ENCODE measurements around the gene IREB2.
"Not testable (repeated sequence)": the region's sequence is repeated elsewhere in the genome, so short reads cannot be mapped to it uniquely, and the experiment has no call there.

The IREB2 gene

DNA sequence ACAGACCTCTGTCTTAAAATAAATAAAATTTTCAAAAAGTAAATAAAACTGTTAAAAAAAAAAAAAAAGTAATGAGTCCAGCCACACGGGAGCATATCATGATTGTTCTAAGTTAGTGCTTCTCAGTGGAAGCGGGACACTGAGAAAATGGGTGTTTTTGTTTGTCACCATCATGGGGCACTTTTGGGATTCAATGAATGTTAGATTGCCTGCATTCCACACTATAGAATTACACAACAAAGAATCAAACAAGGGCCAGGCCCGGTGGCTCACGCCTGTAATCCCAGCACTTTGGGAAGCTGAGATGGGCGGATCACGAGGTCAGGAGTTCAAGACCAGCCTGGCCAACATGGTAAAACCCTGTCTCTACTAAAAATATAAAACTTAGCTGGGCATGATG is 3.3 kb upstream of the IREB2 start:
- DNase-seq (ENCODE audit: low spot score) = not testable (repeated sequence)

DNA sequence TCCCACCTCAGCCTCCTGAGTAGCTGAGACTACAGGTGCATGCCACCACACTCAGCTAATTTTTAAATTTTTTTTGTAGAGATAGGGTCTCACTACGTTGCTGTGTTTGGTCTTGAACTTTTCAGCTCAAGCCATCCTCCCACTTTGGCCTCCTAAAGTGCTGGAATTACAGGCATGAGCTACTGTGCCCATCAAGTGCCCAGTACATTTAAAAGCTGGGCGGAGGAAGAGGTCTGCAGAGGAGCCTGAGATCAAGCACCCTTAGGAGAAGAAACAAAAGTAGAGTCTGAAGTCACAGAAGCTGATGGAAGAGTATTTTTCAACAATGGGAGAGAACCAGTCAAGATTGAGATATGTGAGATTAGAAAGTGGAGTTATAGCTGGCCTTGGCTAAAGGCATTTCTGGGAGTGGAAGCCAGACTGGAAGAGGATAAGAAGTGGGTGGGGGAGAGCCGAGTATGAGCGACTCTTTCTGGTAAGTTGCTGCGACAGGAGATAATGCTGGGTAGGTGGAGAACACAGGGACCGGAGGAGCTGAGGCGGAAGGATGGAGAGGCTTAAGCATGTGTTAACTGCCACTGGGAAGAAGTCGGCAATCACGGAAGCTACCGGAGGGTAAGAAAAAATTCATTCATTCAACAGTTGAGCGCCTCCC is 782 bp upstream of the IREB2 start:
- peak; percentile 32 for DNase-seq (ENCODE audit: low spot score)

DNA sequence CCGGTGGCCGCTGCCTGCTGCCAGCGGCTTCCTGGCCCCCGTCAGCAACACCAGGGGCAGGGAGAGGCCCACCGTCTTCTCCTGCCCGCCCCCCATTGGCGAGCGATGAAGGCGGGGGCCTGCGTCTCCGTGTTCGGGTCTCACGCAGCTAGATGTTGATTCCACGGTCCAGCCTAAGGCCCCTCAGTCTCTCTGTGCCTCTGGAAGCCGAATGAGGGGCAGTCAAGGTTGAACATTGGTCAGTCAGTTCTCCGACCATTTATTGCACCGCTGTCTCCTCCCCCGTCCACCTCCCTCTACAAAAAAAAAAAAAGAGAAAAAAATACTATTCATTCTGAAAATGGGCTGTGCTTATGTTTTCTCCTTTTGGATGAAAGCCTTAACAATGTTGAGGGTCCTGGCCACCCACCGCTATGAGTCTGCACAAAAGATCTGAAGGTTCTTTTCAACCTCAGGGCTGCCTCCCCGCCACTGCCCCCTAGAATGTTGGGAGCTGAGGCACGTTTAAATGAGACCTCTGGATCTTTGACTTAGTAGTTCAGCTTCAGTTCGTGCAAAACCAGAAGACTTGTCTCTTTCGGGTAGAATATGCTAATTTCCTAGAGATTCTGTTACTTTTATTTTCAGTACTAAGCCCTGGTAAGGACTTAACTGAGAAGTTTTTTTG is 736 bp downstream of the IREB2 start:
- peak; percentile 55 for DNase-seq (ENCODE audit: low spot score)

DNA sequence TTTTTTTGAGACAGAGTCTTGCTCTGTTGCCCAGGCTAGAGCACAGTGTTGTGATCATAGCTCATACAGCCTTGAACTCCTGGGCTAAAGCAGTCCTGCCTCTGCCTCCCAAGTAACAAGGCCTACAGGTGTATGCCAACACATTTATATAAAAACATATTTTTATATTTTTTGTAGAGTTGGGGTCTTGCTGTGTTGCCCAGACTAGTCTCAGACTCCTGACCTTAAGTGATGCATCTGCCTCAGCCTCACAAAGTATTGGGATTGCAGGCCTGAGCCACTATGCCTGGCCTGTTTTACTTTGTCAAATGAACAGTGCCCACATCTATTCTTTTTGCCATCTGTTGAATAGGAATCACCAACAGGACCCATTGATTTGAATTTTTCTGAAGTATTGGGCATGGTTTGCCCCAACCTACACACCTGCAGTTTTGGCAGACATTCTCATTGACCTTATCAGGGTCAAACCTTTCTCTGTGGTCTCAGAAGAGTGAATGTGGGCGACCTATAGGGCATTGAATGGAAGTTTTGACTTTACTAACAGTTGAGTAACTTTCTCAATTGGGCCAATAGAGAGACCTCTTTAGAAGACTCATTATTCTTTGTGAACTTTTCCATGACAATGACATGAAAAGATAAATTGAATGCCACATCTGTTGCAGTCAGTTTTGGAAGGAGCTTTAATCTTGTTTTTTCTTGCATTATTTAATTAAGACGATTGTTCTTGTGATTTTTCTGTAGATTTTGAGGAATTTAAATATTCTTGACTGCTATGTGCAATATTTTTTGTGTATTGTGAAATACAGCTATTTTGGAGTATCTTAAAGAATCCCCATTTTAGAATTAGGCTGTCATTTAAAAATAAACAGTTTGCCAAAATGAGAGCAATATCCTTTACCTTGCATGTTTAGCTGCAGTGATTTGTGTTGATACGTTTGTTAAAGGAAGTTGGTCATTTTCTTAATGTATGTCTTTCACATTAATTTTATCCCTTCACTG is 2.7 kb downstream of the IREB2 start:
- no peak for DNase-seq (ENCODE audit: low spot score)

DNA sequence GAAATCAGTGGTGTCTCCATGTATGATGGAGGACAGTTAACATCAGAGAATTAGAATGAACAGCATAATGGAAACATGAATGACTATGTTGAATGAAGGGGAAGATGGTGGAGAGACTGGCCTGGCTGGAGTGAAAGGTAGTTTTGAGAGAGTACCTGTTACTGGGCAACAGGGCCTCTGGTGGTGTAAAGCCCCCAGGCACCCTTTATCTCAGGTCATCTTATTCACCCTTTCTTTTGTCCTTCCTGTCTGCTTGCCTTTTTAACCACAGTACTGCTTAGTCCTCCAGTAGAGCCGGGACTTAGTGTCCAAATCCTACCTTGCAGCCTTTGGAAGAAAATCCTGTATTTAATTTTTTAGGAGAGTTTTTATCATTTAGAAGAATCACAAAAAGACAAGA is 6.2 kb downstream of the IREB2 start:
- DNase-seq (ENCODE audit: low spot score) = no peak

DNA sequence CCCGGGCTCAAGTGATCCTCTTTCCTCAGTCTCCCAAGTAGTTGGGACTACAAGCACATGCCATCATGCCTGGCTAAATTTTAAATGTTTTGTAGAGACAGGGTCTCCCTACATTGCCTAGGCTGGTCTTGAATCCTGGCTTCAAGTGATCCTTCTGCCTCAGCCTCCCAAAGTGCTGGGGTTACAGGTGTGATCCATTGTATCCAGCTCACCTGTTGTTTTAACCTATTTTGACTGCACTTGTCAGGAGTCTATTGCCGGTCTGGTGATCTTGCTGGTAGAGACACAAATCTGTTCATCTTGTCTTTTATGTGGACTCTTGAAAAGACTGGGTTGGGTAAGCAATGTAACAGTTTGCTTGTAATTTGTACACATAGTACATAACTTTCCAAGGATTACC is 7.9 kb downstream of the IREB2 start:
- no peak for DNase-seq (ENCODE audit: low spot score)

DNA sequence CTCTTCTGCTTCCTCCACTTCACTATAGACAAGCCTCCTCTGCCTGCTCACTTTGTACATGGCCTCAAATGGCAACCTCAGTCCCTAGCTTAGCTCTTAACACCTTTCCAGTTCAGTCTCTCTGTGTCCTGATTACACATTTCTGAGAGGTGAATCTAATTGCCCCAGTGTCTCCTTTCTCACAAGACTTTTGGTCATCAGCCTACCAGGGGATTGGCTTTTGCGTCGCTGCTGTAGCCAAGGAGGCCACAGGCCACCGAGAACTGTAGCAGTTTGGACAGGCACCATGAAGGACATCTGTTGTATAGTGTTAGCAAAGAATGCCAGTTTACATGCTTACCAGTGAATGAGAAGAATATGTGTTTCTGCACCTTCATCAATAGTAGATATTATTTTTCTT is 8.5 kb downstream of the IREB2 start:
- DNase-seq (ENCODE audit: low spot score) = no peak

DNA sequence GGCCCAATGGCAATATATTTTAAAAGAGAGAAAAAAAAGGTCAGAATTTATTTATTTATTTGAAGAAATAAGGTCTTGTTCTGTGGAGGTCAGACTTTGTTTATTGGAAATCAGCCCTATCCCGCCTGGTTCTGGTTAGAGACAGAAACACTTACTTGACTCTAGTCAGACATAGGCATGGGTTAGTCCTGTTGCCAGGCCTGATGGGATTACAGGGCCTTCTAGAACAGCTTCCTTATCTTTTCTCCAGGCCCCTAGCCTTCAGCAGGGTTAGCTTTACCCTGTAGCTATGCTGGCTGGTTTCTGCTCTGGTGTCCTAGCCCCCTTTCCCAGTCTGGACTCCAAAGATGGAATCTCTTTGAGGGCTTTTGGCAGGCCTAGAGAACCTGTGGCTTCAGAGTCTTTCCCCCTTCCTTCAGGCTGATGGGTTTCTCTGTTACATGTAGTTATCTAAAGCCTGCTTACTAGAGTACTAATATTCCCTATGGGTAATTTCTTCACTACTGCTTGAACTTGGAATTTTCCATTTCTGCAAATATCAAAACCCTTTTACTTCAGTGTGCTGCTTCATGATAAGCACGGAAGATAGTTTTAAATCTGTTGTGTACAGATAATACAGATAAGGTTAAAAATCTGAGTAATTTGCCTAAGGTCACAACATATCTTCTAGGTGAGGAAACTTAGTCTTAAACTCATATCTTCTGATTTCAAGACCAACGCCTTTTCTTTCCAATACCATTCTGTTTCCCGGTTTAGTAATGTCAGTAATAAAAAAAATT is 10.6 kb downstream of the IREB2 start:
- no peak for DNase-seq (ENCODE audit: low spot score)

DNA sequence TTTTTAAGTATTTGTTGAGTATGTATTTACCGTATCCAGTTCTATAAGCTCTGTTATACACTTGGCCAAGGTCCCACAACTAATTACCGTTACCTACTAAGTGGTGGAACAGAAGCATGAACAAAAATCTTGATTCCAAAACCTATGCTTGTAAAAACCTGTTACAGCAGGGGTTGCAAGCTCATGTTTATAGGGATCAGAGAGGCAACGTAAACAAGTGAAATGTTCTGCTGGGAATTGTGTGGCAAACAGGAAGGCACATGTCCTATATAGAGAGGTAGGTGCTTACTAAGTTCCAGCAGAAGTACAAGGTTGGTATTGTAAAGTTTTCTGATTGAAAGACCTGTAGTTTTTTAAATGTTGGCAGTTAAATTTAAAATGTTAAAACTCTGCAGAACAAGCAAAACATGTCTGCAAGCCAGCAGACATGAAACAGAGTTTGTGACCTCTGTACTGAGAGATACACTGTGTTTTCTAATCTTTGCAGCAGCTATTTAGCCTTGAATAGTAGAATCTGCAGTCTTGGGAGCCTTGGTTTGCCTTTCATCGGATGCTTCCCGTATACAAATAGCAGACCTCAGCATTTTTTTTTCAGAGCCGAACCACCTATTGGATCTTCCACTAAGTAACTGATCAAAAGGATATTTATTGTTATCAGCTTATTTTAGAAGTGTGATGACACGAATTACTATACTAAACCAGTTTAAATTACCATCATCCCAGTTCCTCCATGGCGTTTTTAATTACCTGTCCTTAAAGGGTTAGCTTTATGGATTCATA is 11.4 kb downstream of the IREB2 start:
- DNase-seq (ENCODE audit: low spot score) = no peak

DNA sequence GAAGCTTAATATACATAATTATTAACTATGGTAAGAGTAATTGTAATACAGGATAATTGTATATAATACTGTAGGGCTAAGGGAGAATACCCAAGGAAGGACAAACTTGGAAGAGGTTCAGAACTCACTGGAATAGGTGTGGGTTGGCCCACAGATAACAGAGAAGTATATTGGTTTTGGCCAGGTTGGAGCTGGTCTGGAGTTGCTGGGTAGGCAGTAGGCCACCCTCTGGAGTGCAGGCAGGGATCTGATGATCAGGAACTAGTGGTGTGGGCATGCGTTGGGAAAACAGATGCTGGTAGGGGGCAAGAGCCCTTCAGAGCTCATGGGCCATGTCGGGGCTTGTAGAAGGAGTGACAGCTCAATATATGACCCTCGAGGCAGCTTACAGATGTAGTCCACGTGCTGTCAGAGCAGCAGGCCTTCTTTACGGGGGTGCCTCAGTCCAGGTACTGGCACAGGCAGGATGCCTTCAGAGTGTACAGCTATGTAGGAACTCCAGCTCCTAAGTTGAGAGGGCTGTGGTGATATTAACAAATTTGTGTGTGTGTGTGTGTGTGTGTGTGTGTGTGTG is 12.4 kb downstream of the IREB2 start:
- no peak for DNase-seq (ENCODE audit: low spot score)

DNA sequence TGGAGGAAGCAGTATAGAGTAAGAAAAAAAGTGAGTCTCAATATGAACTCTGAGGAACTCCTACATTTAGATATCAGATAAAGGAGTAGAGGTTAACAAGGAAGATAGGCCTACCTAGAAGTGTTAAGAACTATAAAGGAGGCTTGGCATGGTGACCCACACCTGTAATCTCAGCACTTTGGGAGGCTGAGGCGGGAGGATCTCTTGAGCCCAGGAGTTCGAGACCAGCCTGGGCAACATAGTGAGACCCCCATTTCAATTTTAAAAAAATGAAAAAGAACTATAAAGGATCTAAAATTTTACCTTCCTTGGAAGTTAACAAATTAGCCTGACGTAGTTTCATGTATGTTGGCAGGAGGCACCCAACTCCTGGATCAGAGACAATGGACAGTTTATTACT is 14.5 kb downstream of the IREB2 start:
- no peak for DNase-seq (ENCODE audit: low spot score)

DNA sequence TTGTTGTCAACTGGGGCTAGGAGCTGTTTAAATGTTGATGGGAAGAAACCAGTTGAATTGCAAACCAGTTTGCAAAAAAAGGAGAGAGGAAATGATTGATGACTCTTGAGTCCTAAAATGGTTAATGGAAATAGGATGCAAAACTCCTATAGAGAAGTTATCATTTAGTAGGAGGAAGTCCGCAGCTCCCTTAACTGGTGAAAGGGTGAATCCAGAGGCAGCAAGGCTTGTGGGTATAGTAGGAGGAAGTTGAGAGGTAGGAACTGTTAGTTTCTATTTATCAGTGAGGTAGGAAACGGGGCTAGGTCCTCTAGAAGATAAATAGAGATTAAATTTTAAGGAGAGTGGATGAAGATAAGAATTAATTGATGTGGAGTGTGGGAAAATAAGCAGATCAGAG is 15.4 kb downstream of the IREB2 start:
- DNase-seq (ENCODE audit: low spot score) = no peak

DNA sequence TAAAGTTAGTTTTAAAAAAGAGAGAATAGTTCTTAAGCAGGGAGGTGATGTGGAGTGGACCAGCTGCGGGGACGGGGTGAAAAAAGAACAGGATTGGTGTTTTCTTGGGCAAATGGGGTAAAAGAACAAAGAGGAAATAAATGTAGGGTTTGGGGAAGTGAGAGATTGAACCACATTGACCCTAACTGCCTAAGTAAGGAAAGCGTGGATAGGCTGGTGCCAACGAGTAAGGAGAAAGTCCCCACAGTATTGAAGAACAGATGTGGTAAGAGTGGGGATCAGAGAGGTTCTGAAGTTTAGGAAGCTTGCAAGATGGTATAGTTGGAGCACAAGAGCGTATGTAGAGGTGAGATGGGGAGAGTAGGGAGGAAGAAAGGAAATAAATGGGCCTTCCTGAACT is 17.0 kb downstream of the IREB2 start:
- DNase-seq (ENCODE audit: low spot score) = no peak

DNA sequence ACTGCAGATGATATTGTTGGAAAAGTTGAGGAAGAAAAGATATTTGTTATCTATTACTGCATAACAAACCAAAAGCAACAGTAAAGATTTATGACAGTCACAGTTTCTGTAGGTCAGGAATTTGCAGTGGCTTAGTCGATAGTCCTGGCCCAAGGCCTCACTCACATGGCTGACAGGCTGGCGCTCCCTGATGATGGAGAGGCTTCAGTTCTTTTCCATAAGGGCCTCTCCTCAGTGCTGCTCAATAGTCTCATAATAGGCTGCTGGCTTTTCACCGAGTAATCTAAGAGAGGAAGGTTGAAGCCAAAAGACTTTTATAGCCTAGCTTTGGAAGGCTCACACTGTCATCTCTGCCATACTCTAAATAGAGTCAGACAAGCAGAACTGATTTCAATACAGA is 17.7 kb downstream of the IREB2 start:
- DNase-seq (ENCODE audit: low spot score) = no peak

DNA sequence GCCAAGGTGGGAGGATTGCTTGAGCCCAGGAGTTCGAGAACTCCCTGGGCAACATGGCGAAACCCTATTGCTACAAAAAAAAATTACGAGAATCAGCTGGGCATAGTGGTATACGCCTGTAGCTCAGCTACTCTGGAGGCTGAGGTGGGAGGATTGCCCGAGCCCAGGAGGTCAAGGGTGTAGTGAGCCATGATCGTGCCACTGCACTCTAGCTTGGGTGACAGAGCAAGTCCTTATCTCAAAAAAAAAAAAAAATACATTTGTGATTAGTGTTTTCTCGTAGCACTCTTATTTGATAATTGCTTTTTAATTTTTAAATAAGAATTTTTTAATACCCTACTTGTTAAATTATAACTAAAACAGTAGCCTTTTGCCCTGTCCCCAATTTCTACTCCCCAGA is 18.4 kb downstream of the IREB2 start:
- no peak for DNase-seq (ENCODE audit: low spot score)

DNA sequence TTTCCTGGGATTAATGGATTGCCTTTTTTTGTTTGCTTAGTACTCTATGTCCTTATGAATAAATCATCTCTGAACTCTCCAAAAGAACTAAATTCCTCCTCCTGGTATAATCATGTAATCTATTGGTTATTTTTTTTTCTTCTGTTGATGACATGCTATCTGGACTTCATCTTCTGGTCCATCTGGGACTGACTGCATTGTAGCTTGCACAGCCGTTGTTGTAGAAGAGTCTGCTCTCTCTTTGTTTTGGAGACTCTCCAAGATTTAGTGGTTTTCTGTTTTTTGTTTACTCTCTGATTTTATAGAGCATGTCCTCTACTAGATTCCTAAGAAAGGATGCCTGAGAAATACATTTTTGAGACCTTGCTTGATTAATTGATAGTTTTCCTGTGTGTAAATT is 19.1 kb downstream of the IREB2 start:
- peak; percentile 62 for DNase-seq (ENCODE audit: low spot score)

DNA sequence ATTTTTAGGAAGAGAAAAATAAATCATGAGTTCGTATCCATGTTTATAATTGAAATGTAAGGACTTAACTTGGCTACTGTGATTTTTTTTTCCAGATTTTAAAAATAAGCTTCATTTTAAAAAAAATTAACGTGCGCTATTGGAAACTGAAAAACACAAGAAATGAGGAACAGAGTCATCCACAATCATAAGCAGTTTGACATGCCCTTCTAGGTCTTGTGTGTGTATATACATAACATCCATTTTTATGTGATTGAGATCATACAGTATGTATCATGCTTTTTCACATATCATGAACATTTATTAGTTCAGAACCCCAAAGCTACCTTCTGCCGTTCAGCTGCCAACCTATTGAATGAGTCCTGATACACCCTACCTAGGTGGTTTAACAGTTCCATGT is 22.7 kb downstream of the IREB2 start:
- no peak for DNase-seq (ENCODE audit: low spot score)

DNA sequence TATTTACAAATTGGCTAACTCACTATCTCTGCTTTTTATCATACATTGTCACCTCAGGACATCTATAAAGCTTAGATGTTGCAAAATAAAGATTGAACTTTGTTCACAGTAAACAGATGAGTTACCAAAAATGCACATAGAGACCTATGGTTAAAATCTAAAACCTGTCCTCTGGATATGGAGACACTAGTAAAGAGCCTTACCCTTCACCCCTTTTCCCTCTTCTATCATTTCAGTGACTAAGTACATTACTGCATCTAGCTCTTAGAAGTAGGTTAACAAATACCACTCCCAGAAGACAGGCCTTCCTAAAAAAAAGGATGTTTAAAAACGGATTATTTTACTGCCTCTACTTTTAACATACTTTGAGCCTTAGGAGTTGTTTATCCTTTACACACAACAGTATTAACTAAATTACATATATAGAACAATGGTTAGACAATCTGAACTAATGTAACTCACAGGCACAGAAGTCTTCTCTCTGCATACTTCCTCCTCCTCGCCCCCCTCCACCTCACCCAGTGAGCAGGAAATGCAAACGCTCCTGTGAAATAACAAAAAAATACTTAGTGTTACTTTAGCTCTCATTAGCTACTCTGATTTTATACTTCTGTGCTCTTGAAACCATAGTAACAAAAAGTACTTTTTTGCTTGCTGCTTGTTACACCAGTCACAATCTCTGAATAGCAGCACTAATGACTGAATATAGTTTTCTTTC is 23.3 kb downstream of the IREB2 start:
- DNase-seq (ENCODE audit: low spot score) = no peak

DNA sequence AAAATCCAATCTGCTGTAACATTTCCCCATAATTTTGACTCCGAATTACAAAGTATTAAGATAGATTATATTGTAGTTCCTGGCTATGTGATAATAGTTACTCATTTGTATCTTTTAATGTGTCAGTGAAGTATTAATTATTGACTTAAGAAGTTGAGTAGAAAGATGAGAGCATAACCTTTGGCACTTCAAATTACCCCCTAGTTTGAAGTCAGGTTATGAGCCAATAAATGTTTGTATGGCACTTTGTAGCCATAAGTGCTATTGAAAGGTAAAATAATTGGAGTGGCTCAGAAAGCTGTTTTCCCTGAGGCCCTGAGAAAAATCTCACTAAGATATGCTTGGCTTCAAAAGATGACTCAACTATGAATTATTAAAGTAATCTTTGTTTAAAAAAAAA is 31.0 kb downstream of the IREB2 start:
- no peak for DNase-seq (ENCODE audit: low spot score)

DNA sequence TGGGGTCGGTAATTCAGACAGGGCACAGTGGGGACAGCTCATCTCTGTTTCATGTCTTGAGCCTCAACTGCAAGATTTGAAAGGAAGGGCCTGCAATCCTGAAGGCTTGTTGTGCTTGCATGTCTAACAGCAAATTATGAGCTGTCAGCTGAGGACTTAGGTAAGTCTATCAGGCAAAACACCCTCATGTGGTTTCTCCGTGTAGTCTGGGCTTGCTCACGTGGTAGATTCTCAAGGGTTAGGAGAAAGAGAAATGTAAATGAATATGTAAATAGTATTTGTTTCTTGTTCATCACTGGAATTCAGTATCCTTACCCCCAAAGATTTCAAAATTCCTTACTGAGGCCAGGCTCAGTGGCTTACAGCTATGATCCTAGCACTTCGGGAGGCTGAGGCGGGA is 39.3 kb downstream of the IREB2 start:
- DNase-seq (ENCODE audit: low spot score) = no peak

All from LoVo (cell line).